Measurements from ENCODE around the gene USF1.
A peak's percentile ranks its signal among the peaks of the same experiment; 100 is the strongest.
"Not testable (repeated sequence)": the region's sequence is repeated elsewhere in the genome, so short reads cannot be mapped to it uniquely, and the experiment has no call there.

The USF1 gene

GRCh38 chr1:161070761-161071160 lies 25.0 kb upstream of the USF1 start:
- H3K4me3 ChIP-seq (ENCODE audit: low read length) = no peak overlapping the region
- TF ChIP-seq ZNF274 (IDR thresholded peaks at IDR 0.05; ENCODE audit: low read depth, low read length) = no peak

GRCh38 chr1:161069731-161070270 lies 24.0 kb upstream of the USF1 start, which contains the start of gene ARHGAP30:
Gene ARHGAP30, minus strand, starts transcription at chr1:161069891. Its CDS starts 267 bp downstream, at chr1:161069624.
- peak within 1 kb of the TSS; percentile 73 for H3K4me3 ChIP-seq (ENCODE audit: low read length)
- no peak for TF ChIP-seq ZNF274 (IDR thresholded peaks at IDR 0.05; ENCODE audit: low read depth, low read length)

- no peak for TF ChIP-seq ZNF274 (IDR thresholded peaks at IDR 0.05; ENCODE audit: low read depth, low read length)
- peak overlapping the region; percentile 73 for H3K4me3 ChIP-seq (ENCODE audit: low read length)
Measured at GRCh38 chr1:161069241-161069640, 23.5 kb upstream of the USF1 start.

- H3K4me3 ChIP-seq (ENCODE audit: low read length) = peak overlapping the region; percentile 73
- no peak for TF ChIP-seq ZNF274 (IDR thresholded peaks at IDR 0.05; ENCODE audit: low read depth, low read length)
Measured at GRCh38 chr1:161068306-161069234, 22.8 kb upstream of the USF1 start.

- no peak for TF ChIP-seq ZNF274 (IDR thresholded peaks at IDR 0.05; ENCODE audit: low read depth, low read length)
- no peak overlapping the region; the same call in 1 of the 2 replicates for H3K4me3 ChIP-seq (ENCODE audit: low read length)
Measured at GRCh38 chr1:161066694-161067093, 20.9 kb upstream of the USF1 start.

- H3K4me3 ChIP-seq (ENCODE audit: low read length) = not testable (repeated sequence)
Measured at GRCh38 chr1:161065681-161066080, 19.9 kb upstream of the USF1 start.

GRCh38 chr1:161063936-161064335 lies 18.2 kb upstream of the USF1 start:
- H3K4me3 ChIP-seq (ENCODE audit: low read length) = not testable (repeated sequence)

- no peak for TF ChIP-seq ZNF274 (IDR thresholded peaks at IDR 0.05; ENCODE audit: low read depth, low read length)
Measured at GRCh38 chr1:161061419-161061818, 15.6 kb upstream of the USF1 start.

GRCh38 chr1:161059293-161059692 lies 13.5 kb upstream of the USF1 start:
- TF ChIP-seq ZNF274 (IDR thresholded peaks at IDR 0.05; ENCODE audit: low read depth, low read length) = no peak
- H3K4me3 ChIP-seq (ENCODE audit: low read length) = no peak overlapping the region

More at GRCh38 chr1:161061419-161061818, 15.6 kb upstream of the USF1 start:
- H3K4me3 ChIP-seq (ENCODE audit: low read length) = no peak overlapping the region

- no peak for TF ChIP-seq ZNF274 (IDR thresholded peaks at IDR 0.05; ENCODE audit: low read depth, low read length)
Measured at GRCh38 chr1:161054805-161055204, 9.0 kb upstream of the USF1 start.

GRCh38 chr1:161054232-161054631 lies 8.5 kb upstream of the USF1 start:
- no peak for TF ChIP-seq ZNF274 (IDR thresholded peaks at IDR 0.05; ENCODE audit: low read depth, low read length)

More at GRCh38 chr1:161054805-161055204, 9.0 kb upstream of the USF1 start:
- no peak overlapping the region for H3K4me3 ChIP-seq (ENCODE audit: low read length)

GRCh38 chr1:161052899-161053298 lies 7.1 kb upstream of the USF1 start:
- no peak for TF ChIP-seq ZNF274 (IDR thresholded peaks at IDR 0.05; ENCODE audit: low read depth, low read length)

More at GRCh38 chr1:161054232-161054631, 8.5 kb upstream of the USF1 start:
- no peak overlapping the region for H3K4me3 ChIP-seq (ENCODE audit: low read length)

GRCh38 chr1:161051219-161051618 lies 5.4 kb upstream of the USF1 start:
- TF ChIP-seq ZNF274 (IDR thresholded peaks at IDR 0.05; ENCODE audit: low read depth, low read length) = no peak
- H3K4me3 ChIP-seq (ENCODE audit: low read length) = no peak overlapping the region

More at GRCh38 chr1:161052899-161053298, 7.1 kb upstream of the USF1 start:
- H3K4me3 ChIP-seq (ENCODE audit: low read length) = no peak overlapping the region

- no peak overlapping the region for H3K4me3 ChIP-seq (ENCODE audit: low read length)
- peak; percentile 52; the same call in 1 of the 2 replicates for TF ChIP-seq ZNF274 (IDR thresholded peaks at IDR 0.05; ENCODE audit: low read depth, low read length)
Measured at GRCh38 chr1:161048949-161049722, 3.4 kb upstream of the USF1 start.

Data from GM08714 (cell line).